ENCODE measurements around the gene MRAS. TPM values are rescaled to one million over a fixed set of nuclear protein-coding genes. Genes with fewer than 3 reads are reported as not detected.

MRAS gene
- polyA plus RNA-seq, 1 of the 3 experiments (the other 2 are of a cell fraction): 25.0 TPM

DNA sequence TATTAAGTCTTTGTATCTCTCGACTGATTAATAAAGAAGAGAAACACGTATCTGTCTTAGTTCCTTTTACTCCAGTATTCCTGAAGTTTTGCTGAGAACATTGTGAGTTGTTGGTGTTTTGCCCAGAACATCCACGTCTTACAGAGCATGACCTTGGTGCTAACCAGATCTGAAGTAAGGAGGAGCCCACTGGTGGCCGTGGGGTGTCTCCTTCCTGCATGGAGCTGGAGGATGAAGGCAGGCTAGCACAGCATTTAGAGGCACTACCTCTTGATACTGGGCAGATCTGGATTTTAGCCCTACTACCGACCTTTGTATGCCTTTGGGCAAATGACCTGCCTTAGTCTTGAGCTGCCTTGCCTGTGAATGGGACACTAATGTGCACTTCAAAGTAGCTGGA, 57.1 kb downstream of the MRAS start:
- Histone ChIP-seq H3K9me2 (no peaks in the 10 kb centered on the region), H3K4me3 (ENCODE audit: low read depth in 2 of 2, low read length in 1 of 2) (no peak overlapping the region), H3F3A (replicated peaks; ENCODE audit: insufficient read depth) (no peaks in the 10 kb centered on the region), H2AFZ (ENCODE audit: low read depth) (no peak overlapping the region), H3K79me2 (ENCODE audit: insufficient read depth) (no peaks in the 10 kb centered on the region), H3K27me3 (ENCODE audit: insufficient read depth) (no peaks in the 10 kb centered on the region), H3K27ac (ENCODE audit: low read depth in 2 of 2, low read length in 1 of 2) (no peak overlapping the region), H3K9ac (no peak overlapping the region), H3K9me3 (no peaks in the 10 kb centered on the region), H3K4me1 (ENCODE audit: control insufficient read depth in 1 of 2, insufficient read depth in 2 of 2, low read depth in 1 of 2, low read length in 1 of 2) (no peaks in the 10 kb centered on the region), H3K36me3 (replicated peaks in 1 of 2; ENCODE audit: control insufficient read depth in 1 of 2, insufficient read depth in 2 of 2, low read length in 1 of 2) (peaks cover 0 to 21% of the 10 kb centered on the region in 2 experiments), H4K20me1 (ENCODE audit: insufficient read depth) (no peaks in the 10 kb centered on the region), H3K4me2 (no peak overlapping the region)
- TF ChIP-seq CHD2 (IDR thresholded peaks at IDR 0.05; ENCODE audit: low read length, partially characterized antibody): no peak
- TF ChIP-seq, protein P1, sequence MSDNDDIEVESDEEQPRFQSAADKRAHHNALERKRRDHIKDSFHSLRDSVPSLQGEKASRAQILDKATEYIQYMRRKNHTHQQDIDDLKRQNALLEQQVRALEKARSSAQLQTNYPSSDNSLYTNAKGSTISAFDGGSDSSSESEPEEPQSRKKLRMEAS (IDR thresholded peaks at IDR 0.05; ENCODE audit: low read depth): no peak
- no peak for TF ChIP-seq TCF12 (IDR thresholded peaks at IDR 0.05)
- TF ChIP-seq MEF2A (IDR thresholded peaks at IDR 0.05; ENCODE audit: borderline replicate concordance, low read depth): no peak
- no peak for TF ChIP-seq EZH2phosphoT487 (IDR thresholded peaks at IDR 0.05; ENCODE audit: borderline replicate concordance, low read depth)
- no peak for TF ChIP-seq ELF1 (IDR thresholded peaks at IDR 0.05)
- DNase-seq: no peak
- ChIA-PET POLR2A (no interaction called here), CTCF (interaction anchor here (0.6 to 1.3 kb wide), 3 partner anchors 12 to 518 kb away, joined by 3 to 6 read pairs (median 3); no protein-coding TSS in a partner anchor)
- 80% methylated on average over 4 of the region's 5 CpGs for WGBS (ENCODE audit: low lambda C conversion rate)

DNA sequence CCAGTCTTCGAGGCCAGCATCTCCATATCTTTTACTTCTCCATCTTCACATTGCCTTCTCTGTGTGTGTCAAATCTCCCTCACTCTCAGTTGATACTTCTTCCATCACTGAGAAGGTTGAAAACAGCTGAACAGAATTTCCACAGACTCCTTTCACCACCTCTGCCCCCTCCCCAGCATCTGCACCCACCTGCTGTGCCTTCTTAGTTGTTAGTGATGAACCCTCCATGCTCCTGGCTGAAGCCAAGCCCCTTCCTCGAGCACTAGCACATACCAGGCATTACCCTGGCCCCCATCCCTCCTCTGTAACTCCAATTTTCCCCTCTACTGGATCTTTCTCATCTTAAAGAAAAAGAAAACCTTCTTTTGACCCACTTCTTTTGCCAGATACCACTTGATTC, 58.2 kb downstream of the MRAS start:
- POLR2A ChIA-PET: no interaction called here
- no peaks in the 10 kb centered on the region for H3K9me2 ChIP-seq
- H3K9me3 ChIP-seq: no peaks in the 10 kb centered on the region
- no peak for TF ChIP-seq RAD21 (IDR thresholded peaks at IDR 0.05; ENCODE audit: low read length)
- TF ChIP-seq, protein P1 (IDR thresholded peaks at IDR 0.05; ENCODE audit: low read depth): no peak
- TF ChIP-seq, protein P2, sequence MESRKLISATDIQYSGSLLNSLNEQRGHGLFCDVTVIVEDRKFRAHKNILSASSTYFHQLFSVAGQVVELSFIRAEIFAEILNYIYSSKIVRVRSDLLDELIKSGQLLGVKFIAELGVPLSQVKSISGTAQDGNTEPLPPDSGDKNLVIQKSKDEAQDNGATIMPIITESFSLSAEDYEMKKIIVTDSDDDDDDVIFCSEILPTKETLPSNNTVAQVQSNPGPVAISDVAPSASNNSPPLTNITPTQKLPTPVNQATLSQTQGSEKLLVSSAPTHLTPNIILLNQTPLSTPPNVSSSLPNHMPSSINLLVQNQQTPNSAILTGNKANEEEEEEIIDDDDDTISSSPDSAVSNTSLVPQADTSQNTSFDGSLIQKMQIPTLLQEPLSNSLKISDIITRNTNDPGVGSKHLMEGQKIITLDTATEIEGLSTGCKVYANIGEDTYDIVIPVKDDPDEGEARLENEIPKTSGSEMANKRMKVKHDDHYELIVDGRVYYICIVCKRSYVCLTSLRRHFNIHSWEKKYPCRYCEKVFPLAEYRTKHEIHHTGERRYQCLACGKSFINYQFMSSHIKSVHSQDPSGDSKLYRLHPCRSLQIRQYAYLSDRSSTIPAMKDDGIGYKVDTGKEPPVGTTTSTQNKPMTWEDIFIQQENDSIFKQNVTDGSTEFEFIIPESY (IDR thresholded peaks at IDR 0.05; ENCODE audit: borderline replicate concordance, low read depth): no peak
- TF ChIP-seq MXI1 (IDR thresholded peaks at IDR 0.05; ENCODE audit: low read depth, low read length): no peak
- no peak overlapping the region for H3K9ac ChIP-seq
- no peaks in the 10 kb centered on the region for H3K27me3 ChIP-seq (ENCODE audit: insufficient read depth)
- no peaks in the 10 kb centered on the region for H4K20me1 ChIP-seq (ENCODE audit: insufficient read depth)
- DNase-seq: no peak
- 58% methylated on average over 2 of the region's 2 CpGs for WGBS (ENCODE audit: low lambda C conversion rate)
- no peaks in the 10 kb centered on the region for H3K79me2 ChIP-seq (ENCODE audit: insufficient read depth)
- H3K27ac ChIP-seq (ENCODE audit: low read depth in 2 of 2, low read length in 1 of 2): no peak overlapping the region
- no peaks in the 10 kb centered on the region for H3F3A ChIP-seq (replicated peaks; ENCODE audit: insufficient read depth)
- CTCF ChIA-PET: interaction anchor here (0.6 to 1.5 kb wide), 5 partner anchors 11 to 509 kb away, joined by 3 to 6 read pairs (median 4); no protein-coding TSS in a partner anchor
- no peak overlapping the region for H3K4me2 ChIP-seq
- no peak overlapping the region for H2AFZ ChIP-seq (ENCODE audit: low read depth)
- H3K4me3 ChIP-seq (ENCODE audit: low read depth in 2 of 2, low read length in 1 of 2): no peak overlapping the region
- H3K4me1 ChIP-seq (ENCODE audit: control insufficient read depth in 1 of 2, insufficient read depth in 2 of 2, low read depth in 1 of 2, low read length in 1 of 2): no peaks in the 10 kb centered on the region
- peaks cover 0 to 18% of the 10 kb centered on the region in 2 experiments for H3K36me3 ChIP-seq (replicated peaks in 1 of 2; ENCODE audit: control insufficient read depth in 1 of 2, insufficient read depth in 2 of 2, low read length in 1 of 2)

Data from SK-N-SH (cell line).